ENCODE measurements around the gene FBP1.

DNA sequence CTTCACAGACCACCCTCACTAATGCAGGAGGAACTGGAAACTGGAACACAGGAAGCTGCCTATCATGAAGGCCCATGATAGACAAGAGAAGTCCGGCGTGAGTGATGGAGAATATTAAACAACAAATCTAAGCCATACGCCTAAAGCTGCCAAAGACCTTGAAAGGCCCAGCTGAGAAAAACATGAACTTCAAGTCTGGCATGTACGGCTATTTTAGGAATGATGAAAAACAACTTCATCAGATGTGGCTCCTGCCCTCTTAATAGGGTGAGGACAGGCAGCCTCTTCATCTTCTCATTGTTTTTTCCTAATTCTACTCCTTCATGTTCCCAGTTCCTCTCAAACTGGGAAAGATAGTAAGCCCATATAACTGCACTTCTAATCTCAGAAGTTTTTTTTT, 20.3 kb downstream of the FBP1 start:
- TF ChIP-seq, protein P1, sequence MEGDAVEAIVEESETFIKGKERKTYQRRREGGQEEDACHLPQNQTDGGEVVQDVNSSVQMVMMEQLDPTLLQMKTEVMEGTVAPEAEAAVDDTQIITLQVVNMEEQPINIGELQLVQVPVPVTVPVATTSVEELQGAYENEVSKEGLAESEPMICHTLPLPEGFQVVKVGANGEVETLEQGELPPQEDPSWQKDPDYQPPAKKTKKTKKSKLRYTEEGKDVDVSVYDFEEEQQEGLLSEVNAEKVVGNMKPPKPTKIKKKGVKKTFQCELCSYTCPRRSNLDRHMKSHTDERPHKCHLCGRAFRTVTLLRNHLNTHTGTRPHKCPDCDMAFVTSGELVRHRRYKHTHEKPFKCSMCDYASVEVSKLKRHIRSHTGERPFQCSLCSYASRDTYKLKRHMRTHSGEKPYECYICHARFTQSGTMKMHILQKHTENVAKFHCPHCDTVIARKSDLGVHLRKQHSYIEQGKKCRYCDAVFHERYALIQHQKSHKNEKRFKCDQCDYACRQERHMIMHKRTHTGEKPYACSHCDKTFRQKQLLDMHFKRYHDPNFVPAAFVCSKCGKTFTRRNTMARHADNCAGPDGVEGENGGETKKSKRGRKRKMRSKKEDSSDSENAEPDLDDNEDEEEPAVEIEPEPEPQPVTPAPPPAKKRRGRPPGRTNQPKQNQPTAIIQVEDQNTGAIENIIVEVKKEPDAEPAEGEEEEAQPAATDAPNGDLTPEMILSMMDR (conservative IDR thresholded peaks at IDR 0.05 in 1 of 2, IDR thresholded peaks at IDR 0.05 in 1 of 2; ENCODE audit: low read depth in 1 of 2, low read length in 2 of 2) = no peak
- TF ChIP-seq EZH2 (IDR thresholded peaks at IDR 0.05; ENCODE audit: low read length, missing control alignments) = no peak
